ENCODE results near the gene SQSTM1. TPM values are rescaled to one million over a fixed set of nuclear protein-coding genes. Genes with fewer than 3 reads are reported as not detected.
A peak's percentile ranks its signal among the peaks of the same experiment; 100 is the strongest.

SQSTM1 gene
- total RNA-seq, 1 experiment from 2014 or later = 2,527 TPM

DNA sequence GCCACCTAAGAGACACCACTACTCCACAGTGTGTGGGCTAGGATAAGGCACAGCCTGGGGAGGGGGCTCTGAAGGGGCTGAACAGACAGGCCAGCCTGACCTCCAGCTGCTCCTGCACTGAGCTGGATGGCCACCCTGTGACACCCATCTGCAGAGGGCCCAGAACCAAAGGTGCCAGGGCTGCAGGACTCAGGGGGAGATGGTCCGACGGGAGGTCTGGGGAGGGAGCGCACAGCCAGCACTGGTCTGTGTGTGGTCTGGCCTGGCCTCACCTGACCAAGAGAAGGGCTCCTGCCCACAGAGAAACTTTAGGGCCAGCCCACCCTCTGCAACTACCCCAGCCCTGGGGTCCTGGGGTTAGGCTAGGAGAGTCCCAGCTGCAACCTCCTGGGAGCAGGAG is 26.1 kb upstream of the SQSTM1 start:
- no peak for DNase-seq (ENCODE audit: low spot score)

DNA sequence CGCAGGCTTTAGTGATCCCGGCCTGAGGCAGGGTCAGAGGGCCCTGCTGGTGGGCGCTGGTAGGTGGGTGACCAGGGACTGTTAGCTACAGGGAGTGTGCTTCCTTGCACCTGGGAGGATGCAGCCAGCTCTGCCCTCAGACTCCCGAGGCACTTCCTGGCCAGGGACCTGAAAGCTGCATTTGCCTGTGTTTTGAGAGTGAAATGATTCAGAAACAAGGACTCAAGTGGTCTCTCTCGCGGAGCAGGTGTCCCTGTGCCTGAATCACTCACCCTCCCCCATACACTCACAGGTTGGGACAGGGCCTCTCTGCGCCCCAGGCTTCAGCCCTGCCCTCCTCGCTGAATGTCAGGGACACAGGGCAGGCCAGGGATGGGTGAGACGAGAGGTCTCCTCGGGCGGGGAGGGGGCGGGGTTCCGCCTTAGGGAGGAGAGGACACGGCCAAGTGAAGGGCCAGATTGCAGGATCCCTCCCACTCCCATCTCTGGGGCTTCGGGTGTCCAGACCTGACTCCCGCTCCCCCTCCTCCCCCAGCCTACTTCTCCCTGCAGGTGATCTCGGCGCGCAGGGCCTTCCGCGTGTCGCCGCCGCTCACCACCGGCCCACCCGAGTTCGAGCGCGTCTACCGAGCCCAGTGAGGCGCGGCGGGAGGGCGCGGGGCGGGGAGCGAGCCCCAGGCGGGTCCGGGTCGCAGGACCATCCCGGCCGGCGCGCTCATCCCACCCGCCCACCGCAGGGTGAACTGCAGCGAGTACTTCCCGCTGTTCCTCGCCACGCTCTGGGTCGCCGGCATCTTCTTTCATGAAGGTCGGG is 25.4 kb upstream of the SQSTM1 start:
- DNase-seq (ENCODE audit: low spot score) = no peak

DNA sequence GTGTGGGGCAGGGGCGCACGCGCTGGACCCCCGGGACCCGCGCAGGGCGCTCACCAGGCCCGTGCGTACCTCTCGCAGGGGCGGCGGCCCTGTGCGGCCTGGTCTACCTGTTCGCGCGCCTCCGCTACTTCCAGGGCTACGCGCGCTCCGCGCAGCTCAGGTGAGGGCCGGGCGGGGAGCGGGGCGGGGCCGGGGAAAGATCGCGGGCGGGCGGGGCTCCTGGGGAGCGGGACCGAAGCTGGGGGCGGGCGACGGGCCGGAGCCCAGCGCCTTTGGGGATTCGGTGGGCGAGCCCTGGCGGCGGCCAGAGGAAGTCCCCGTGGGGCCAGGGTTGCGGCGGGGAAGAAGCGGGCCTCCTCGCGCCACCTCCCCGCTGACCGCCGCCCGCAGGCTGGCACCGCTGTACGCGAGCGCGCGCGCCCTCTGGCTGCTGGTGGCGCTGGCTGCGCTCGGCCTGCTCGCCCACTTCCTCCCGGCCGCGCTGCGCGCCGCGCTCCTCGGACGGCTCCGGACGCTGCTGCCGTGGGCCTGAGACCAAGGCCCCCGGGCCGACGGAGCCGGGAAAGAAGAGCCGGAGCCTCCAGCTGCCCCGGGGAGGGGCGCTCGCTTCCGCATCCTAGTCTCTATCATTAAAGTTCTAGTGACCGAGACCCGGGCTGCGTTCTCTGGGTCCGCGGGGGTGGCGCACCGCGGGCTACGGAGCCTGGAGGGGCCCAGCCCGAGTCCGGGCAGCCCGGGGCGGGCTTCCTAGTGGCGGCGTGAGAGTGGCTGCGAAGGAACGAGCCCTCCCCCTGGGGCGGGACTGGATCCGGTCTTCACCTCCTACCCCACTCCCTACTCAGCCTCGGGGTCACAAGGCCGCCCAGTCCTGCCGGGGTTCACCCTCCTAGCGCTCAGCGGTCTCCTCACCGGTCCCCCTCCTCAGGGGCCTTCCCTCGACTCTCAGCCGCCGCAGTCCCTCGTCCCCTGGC is 24.6 kb upstream of the SQSTM1 start:
- DNase-seq (ENCODE audit: low spot score) = peak; percentile 50

DNA sequence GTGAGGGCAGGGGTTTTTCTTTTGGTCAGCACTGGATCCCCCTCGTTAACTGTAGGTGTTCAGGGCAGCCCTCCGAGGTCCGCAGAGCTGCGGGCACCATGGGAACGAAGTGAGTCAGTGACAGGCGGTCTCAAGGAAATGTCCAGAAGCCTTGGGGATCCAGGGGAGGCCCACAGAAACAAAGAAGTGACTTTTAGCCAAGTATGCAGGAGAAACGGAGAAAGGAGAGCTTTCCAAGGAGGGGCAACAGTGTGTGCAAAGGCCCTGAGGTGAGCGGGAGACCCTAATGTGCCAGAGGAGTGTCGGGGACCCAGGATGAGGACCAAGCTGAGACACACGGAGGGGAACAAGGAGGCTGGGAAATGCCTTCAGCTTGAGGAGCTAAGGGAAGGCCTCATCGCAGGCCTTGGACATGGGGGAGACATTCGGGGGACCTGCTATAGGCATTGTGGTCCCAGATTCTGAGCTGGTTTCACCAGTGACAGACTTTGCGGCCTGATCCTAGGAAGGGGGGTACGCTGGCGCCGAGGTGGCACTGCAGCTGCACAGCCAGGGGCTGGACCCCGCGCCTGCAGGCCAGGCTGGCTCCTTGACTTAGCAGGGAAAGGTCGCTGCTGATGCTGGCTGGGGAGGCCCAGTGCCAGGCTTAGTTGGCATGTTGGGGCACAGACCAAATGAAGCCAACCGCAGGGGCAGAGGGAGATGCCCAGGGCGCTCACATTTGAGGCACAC is 23.7 kb upstream of the SQSTM1 start:
- DNase-seq (ENCODE audit: low spot score) = no peak

DNA sequence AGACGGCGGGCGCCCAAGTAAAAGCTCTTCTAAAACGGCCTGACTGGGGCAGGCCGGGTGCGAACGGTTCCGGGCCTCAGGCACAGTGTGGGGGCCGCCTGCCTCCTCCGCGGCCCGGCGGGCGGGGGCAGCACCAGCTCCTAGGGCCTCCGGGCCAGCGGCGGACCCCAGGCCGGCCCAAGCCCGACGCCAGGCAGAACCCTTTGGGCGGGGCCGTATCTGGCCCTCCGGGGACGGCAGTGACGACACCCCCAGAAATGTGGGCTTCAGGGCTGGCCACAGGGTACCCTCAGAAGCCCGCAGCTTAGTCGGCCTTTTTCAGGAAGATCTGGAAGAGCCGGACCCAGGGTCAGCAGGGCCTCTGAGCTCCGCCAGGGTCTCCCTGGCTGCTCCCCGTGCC is 23.0 kb upstream of the SQSTM1 start:
- DNase-seq (ENCODE audit: low spot score) = no peak

DNA sequence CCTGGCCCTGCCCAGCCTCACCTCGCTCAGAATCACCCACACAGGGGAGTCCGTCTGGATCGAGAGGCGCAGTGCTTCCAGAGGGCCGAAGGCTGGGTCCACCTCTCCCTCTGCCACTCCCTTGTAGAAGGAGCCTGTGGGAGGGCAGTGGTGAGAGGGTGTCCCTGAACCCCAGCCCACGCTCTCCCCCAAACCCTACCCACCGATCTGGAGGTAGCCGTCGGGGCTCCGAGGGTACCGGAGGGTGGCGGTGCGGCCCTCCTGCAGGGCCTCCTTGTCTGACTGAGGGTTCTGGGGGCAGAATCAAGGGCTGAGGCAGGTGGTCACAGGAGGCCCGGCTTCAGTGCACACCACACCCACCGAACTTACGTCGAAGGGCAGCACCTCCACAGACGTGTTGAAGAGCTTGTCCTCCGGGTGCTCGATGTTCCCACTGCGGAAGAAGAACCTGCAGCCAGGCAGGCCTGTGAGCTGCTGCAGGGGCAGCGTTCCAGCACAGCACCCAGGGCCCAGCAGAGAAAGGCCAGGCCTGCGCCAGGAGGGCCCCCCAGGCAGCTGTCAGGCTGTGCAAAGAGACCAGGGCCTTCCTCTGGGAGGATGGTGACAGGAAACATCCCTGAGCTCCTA is 22.4 kb upstream of the SQSTM1 start:
- no peak for DNase-seq (ENCODE audit: low spot score)

DNA sequence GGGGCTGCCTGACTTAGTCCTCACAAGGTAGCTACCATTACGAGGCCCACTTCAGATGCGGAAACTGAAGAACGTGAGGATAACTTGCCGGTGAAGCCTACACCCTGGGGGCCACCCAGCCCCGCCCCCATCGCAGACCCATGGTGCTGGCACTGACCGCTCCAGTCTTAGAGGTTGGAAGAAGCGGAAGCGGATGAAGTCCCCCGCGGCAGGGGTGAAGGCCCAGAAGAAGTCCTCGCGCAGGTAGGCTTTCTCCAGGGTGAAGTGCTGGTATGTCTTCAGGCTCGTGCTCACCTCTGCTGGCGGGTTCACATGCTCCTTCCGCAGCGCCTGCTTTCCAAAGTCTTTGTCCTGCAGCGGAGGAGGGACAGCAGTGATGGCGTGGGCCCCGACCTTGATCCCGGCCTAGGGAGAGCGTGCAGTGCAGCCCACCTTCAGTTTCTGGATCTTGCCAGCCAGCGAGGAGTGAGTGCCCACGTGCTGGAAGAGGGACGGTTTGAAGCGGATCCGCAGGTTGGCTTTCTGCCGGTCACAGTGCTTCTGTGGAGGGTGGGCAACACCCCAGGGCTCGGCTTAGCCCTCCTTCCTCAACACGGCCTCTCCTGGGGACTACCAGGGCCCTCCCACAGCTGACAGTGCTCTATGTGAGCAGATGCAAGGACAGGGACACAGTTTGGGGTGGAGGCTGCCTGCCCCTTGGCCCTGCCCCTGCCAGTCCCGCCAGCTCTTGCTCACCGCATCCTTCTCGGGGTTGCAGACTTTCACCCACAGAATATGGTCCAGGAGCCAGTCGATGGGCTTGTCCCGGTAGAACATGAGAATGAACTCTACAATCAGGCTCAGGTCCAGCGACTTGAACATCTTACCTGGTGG is 21.7 kb upstream of the SQSTM1 start:
- no peak for DNase-seq (ENCODE audit: low spot score)

DNA sequence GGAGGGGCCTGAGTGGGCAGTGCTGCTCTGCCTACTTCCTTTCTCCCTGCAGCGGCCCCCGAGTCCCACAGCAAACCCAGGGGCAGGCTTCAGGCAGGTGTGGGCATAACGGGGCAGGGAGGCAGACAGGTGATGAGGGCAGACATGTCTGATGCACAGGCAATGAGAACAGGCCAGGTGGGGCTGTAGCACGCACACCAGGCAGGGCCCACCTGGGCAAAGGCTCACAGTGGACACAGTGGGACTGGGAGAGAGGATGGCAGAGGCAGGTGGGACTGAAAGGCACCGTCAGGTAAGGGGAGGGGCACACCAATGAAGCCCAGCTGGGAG is 21.1 kb upstream of the SQSTM1 start:
- no peak for DNase-seq (ENCODE audit: low spot score)

DNA sequence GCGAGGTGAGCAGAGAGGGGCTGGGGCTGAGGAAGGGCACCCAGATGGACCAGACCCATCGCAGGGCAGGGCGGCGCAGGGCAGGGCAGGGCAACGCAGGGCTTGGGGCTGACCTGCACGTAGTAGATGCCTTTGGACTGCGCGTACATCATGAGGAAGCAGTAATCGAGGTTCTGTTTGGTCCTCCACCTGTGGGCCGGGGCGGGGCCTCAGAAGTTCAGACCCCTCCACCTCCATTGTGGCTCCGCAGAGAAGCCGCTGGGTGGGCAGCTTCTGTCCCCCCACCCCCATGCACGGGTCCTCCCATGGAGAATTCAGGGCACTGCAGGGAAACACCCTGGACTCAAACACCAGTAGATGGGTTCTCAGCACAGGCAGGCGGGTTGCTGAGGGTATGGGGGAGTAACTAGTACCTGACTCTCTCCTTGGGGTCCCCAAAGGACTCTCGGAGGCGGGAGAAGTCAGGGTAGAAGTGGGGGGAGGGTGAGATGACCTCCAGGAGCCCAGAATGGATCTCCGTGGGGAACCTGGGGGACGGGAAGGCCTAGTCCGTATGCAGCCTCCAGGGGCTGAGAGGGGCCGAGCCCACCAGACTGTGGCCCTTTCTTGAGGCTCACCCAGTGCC is 20.5 kb upstream of the SQSTM1 start:
- DNase-seq (ENCODE audit: low spot score) = no peak

DNA sequence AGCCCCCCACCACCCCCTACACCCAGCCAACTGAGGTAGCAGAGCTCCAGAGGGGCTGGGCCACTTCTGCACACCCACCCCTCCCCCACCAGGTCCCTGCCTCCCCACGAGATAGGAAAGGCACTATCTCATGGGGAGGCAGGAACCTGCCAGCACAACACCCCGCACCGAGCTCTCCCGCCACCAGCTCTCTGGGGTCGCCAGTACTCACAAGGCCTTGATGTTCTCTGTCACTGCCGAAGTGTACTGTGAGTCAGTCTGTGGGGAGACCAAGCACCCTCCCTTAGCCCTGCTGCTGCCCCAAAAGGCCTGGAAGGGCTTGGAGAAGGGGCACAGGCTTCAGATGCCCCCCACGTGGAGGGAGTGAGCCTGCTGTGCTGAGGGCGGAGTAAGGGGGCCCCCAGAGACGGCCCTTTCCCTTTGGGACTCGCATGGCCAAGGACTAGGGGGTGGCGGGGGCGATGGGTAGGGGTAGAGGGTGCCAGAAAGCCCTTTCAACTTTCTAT is 20.0 kb upstream of the SQSTM1 start:
- no peak for DNase-seq (ENCODE audit: low spot score)

DNA sequence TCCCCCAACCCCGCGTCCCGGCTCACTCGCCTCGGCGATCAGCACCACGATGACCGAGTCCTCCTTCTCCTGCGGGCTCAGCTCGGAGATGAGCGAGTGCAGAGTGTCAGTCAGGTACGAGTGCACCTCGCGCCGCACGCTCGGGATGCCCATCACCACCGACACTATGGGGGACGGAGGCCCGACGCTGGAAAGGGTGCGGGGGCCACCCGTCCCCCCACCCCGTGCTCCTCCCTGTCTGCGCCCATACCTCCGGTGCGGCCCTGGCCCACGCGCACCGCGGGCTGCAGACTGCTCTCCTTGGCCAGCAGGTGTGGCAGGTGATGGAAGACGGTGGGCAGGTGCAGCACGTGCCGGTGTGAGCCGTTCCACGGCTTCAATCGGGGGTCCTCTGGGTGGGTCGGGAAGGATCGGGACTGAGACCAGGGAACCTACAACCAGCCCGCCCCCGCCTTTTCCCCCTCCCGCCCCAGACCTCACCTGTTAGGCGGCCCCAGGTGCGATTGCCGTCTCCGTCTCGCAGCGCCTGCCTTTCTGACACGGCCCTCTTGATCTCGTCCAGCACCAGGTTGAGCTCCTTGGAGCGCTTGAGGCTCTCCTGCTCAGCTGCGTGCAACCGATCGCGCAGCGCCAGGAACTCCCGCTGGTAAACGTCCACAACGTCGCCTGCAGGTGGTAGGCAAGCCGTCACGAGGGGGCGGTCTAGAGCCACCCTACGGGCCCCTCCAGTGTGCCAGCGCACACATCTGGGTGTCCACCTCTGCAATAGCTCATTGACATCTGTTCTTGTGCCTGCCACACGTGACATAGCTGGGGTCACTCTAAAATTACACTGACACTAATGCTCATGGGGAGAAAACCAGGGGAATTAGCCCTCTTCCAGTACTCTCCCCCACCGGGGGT is 19.1 kb upstream of the SQSTM1 start:
- DNase-seq (ENCODE audit: low spot score) = no peak

DNA sequence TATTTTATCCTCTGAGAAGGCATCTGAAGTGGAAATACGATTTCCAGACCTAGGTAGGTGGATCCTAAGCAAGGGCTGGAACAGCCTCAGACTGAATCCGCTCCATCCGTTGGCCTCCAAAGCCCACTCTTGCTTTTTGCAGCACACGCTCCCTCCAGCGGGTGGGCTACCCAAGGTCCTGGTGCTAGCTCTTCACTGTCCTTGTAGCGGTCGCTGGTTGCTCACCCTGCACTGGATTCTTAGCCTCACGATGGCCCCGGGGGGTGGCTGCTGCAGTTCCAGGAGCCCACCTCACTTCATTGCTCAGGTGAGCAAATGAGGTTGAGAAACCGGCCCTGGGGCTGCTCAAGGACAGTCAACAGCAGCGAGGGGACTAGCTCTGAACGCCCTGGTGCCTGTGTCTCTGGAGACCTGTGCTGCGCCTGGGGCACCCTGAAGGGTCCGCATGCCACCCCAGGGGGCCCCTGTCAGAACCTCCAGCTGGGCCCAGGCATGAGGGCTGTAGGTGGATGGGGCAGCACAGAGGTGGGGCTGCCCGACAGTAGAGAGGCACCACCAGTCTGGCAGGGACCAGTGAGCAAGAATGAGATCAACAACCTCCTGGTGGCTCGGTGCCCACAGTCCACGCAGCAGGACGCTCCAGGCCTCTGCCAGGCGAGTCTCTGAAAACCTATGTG is 18.4 kb upstream of the SQSTM1 start:
- DNase-seq (ENCODE audit: low spot score) = peak; percentile 62

DNA sequence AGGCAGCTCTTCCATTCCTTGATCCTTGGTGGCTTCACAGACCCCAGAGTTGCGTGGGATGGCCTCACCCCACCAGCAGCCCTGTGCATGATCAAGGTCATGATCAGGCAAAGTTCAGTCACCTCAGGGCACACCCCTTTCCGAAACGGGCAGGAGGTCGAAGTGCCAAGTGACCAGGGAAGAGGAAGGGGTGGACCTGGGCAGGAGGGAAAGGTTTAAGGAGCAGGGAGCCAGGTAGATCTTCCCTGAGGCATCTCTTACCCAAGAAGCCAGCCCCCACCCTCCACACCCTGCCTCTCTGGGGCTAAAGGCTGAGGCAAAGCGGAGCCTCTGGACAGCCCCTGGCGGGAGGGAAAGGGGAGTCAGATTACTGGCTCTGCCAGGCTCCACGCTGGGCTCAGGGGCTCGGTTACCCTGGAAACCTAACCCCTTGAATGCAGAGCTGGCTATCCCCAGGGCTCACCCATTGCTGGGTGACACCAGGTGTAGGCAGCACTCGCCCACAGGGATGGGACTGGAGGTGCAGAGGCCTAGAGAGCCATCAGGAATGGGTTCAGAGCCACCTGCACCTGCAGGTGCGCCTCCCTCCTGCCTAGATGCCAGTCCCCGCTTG is 17.6 kb upstream of the SQSTM1 start:
- no peak for DNase-seq (ENCODE audit: low spot score)

DNA sequence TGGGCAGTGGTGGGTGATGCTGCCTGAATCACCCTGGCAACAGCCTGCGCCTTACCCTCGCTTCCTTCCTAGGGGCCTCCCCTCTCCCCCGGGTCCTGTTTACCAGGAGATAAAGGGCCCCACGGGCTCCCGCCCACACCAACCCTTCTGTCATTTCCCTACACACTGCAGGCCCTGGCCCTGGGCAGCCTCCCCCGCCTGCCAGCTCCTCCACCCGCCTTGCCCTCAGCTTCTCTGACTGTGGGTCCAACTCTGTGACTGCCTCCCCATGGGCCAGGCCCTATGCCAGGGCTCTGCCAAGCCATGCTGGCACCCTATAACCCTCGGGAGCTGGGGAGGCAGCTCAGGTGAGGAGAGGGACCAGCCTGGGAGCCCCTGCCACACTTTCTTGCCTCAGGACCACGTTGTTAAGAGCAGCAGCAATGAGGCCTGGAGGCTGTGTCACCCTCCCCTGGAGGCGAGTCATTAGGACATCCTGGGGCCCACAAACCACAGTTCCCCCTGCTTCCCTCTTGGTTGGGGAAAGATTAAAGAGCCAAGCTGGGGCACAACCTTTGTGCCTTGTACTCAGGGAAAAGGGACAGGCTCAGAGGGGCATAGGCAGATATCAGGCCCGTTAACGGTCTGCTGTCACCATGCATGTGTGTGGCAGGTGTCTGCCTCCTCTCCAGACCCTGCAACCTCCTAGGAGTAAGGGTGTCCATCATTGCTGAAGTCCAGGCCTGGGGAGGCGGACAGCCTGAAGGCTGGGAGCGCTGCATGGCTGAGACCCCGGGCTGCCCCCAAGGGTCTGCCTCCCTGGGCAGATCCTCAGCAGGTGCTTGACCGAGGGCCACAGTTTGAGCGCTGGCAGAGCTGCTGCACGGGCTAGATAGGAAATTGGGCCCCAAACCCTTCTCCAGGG is 16.8 kb upstream of the SQSTM1 start:
- peak; percentile 61 for DNase-seq (ENCODE audit: low spot score)

DNA sequence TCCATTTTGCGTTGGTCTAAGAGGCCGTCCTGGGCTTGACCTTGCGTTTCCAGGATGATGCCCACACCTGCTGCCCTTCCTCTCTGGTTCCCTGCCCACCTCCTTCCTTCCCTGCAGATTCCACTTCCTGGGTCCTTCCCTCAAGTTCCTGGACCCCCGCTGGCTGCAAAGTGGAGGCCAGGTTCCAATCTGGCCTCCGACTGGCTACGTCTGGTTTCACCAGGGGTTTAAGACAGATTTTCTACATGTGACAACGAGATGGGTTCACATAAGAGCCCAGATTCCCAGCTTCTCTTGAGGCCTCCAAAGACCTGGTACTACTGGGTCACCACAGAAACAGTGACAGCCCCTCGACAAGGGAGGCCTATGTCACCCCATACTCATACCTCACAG is 16.2 kb upstream of the SQSTM1 start:
- DNase-seq (ENCODE audit: low spot score) = no peak

DNA sequence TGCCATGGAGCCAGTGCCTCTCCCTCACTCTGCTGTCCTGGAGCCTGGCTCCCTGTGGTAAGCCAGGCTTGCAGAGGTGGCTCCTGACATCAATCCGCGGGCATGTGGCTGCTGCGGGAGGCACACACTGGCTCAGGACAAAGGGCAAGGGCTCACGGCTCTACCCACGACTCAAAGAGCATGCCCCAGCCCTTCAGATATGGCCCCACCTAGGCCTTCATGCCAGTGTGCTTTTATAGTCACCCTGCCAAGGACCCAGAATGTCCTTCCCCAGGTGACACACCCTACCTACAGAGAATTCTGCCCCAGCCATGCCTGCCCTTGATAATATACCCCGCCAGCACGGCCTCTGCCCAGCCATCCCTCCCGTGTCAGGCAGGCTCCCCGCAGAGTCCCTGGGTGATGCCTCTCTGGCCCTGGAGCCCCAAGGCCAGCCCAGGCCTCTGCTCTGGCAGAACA is 15.6 kb upstream of the SQSTM1 start:
- no peak for DNase-seq (ENCODE audit: low spot score)
